Measurements from ENCODE around the gene TRIM31.

TRIM31 gene

DNA sequence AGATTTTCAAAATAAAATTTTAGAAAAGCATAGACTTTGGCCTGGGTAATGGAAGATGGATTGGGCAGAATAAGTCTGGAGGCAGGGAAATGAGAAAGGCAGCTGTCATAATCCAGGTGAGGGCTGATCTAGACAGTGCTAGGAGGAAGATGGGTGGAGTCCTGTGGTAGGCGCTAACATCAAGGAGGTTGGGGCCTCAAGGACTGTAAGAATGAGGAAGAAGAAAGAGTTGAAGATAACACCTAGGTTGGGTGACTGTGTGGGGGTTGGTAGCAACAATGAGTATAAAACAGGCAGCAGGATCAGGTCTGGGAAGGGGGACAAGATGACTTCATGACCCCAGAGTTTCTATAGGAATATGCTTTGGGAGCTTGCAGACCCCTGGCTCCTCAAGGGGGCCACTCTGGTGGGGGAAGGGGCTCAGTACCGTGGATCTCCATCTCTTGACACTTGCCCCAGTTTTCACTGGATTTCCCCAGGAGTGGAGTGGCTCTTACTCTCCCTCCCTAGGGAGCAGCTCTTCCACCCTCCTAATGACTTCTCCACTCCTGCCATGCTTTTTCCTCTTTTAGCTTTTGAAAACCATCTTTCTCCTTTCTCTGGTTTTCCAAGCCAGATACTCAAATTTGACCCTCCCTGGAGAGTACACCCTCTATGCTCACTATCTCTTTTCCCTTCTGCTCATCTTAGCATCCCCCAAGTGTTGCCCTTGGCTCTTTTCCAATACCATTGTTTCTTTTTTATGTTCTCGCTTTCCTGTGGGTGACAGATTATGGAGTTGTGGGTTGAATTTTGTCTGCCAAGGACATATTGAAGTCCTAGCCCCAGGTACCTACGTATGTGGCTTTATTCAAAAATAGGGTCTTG is 14.8 kb downstream of the TRIM31 start:
- Histone ChIP-seq H3K27me3 (ENCODE audit: control insufficient read depth, low read length) (peaks cover 65% of the 10 kb centered on the region), H3K4me1 (ENCODE audit: control insufficient read depth, low read length) (peaks cover 26% of the 10 kb centered on the region), H3K79me2 (ENCODE audit: control insufficient read depth, low read length) (no peaks in the 10 kb centered on the region), H3F3A (ENCODE audit: control insufficient read depth, insufficient read depth) (peaks cover 4% of the 10 kb centered on the region; the same call in 1 of the 2 replicates), H3K9me3 (ENCODE audit: control insufficient read depth, insufficient read depth, low read length) (no peaks in the 10 kb centered on the region; the same call in 1 of the 2 replicates), H3K27ac (ENCODE audit: low read depth, low read length) (no peak overlapping the region), H3K4me3 (ENCODE audit: low read length) (no peak overlapping the region), H3K9me2 (replicated peaks; ENCODE audit: control insufficient read depth, low read length) (no peaks in the 10 kb centered on the region), H3K36me3 (ENCODE audit: control insufficient read depth, low read length) (no peaks in the 10 kb centered on the region), H3K4me2 (ENCODE audit: low read length) (no peak overlapping the region), H4K20me1 (ENCODE audit: control insufficient read depth, insufficient read depth, low read depth, low read length) (no peaks in the 10 kb centered on the region)
- TF ChIP-seq EZH2phosphoT487 (IDR thresholded peaks at IDR 0.05; ENCODE audit: borderline replicate concordance, low read length) (no peak), CTCF (IDR thresholded peaks at IDR 0.05; ENCODE audit: low read depth, low read length, poor library complexity, severe bottlenecking) (no peak)

DNA sequence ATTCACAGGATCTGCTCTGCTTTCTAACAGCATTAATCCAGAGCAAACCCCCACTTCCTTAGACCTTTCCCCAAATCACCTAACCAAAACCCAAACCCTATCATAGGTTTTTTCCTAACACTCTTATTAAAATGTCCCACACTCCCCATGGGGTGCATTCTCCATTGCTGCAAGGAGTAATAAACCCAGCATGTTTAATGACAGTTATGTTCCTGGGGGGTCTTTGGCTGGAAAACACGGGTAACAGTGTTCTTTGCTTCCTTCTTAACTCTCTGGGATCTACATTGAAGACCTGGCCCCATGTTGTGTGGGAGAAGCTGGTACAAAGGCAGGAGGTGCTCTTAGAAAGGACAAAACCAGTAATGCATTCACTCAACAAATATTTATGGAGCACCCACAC is 16.1 kb downstream of the TRIM31 start:
- Histone ChIP-seq H3K9me3 (ENCODE audit: control insufficient read depth, insufficient read depth, low read length) (no peaks in the 10 kb centered on the region; the same call in 1 of the 2 replicates), H3K27me3 (ENCODE audit: control insufficient read depth, low read length) (peaks cover 71% of the 10 kb centered on the region), H3K4me1 (ENCODE audit: control insufficient read depth, low read length) (peaks cover 14% of the 10 kb centered on the region), H3K79me2 (ENCODE audit: control insufficient read depth, low read length) (no peaks in the 10 kb centered on the region), H3K9me2 (replicated peaks; ENCODE audit: control insufficient read depth, low read length) (no peaks in the 10 kb centered on the region), H3K27ac (ENCODE audit: low read depth, low read length) (no peak overlapping the region), H3K36me3 (ENCODE audit: control insufficient read depth, low read length) (no peaks in the 10 kb centered on the region), H4K20me1 (ENCODE audit: control insufficient read depth, insufficient read depth, low read depth, low read length) (no peaks in the 10 kb centered on the region), H3F3A (ENCODE audit: control insufficient read depth, insufficient read depth) (no peaks in the 10 kb centered on the region), H3K4me2 (ENCODE audit: low read length) (no peak overlapping the region), H3K4me3 (ENCODE audit: low read length) (no peak overlapping the region)
- TF ChIP-seq CTCF (IDR thresholded peaks at IDR 0.05; ENCODE audit: low read depth, low read length, poor library complexity, severe bottlenecking): no peak
- TF ChIP-seq EZH2phosphoT487 (IDR thresholded peaks at IDR 0.05; ENCODE audit: borderline replicate concordance, low read length): no peak

- peaks cover 60% of the 10 kb centered on the region for H3K27me3 ChIP-seq (ENCODE audit: control insufficient read depth, low read length)
- H3K9me3 ChIP-seq (ENCODE audit: control insufficient read depth, insufficient read depth, low read length): no peaks in the 10 kb centered on the region; the same call in 1 of the 2 replicates
- no peak overlapping the region for H3K4me2 ChIP-seq (ENCODE audit: low read length)
- no peak overlapping the region for H3K27ac ChIP-seq (ENCODE audit: low read depth, low read length)
- H4K20me1 ChIP-seq (ENCODE audit: control insufficient read depth, insufficient read depth, low read depth, low read length): no peaks in the 10 kb centered on the region
- no peak overlapping the region for H3K4me3 ChIP-seq (ENCODE audit: low read length)
- TF ChIP-seq EZH2phosphoT487 (IDR thresholded peaks at IDR 0.05; ENCODE audit: borderline replicate concordance, low read length) (no peak), CTCF (IDR thresholded peaks at IDR 0.05; ENCODE audit: low read depth, low read length, poor library complexity, severe bottlenecking) (no peak)
- no peaks in the 10 kb centered on the region for H3F3A ChIP-seq (ENCODE audit: control insufficient read depth, insufficient read depth)
- no peaks in the 10 kb centered on the region for H3K9me2 ChIP-seq (replicated peaks; ENCODE audit: control insufficient read depth, low read length)
- no peaks in the 10 kb centered on the region for H3K4me1 ChIP-seq (ENCODE audit: control insufficient read depth, low read length)
- no peaks in the 10 kb centered on the region for H3K79me2 ChIP-seq (ENCODE audit: control insufficient read depth, low read length)
- no peaks in the 10 kb centered on the region for H3K36me3 ChIP-seq (ENCODE audit: control insufficient read depth, low read length)
Measured at GRCh38 chr6:30093951-30094661, 18.8 kb downstream of the TRIM31 start.

Measured in DOHH2 (cell line).